GM12891 (cell line): ENCODE data around the gene ETDA.
"Not testable (repeated sequence)": the region's sequence is repeated elsewhere in the genome, so short reads cannot be mapped to it uniquely, and the experiment has no call there.

ENCODE experiments used
- PAX5 ChIP-seq: IDR thresholded peaks from 2 replicates; pipeline ENCODE4 v1.6.1; 2011; ENCODE audit warnings: low read length, moderate library complexity, mild to moderate bottlenecking; ENCODE audit not compliant: insufficient read depth, severe bottlenecking
- POLR2A ChIP-seq: IDR thresholded peaks from 2 replicates; pipeline ENCODE4 v1.6.1; 2011; ENCODE audit warnings: low read depth, low read length, control low read depth
- POLR2AphosphoS5 ChIP-seq: IDR thresholded peaks from 2 replicates; pipeline ENCODE4 v1.6.1; 2011; ENCODE audit warnings: low read depth, low read length, control low read depth
- POU2F2 ChIP-seq: IDR thresholded peaks from 2 replicates; pipeline ENCODE4 v1.6.1; 2011; ENCODE audit warnings: low read depth, mild to moderate bottlenecking, control low read depth, low read length, moderate library complexity
- SPI1 ChIP-seq: IDR thresholded peaks from 2 replicates; pipeline ENCODE4 v1.6.1; 2011; ENCODE audit warnings: low read depth, low read length, control low read depth
- TAF1 ChIP-seq: IDR thresholded peaks from 2 replicates; pipeline ENCODE4 v1.6.1; 2011; ENCODE audit warnings: low read depth, low read length, control low read depth

- not testable (repeated sequence) for TF ChIP-seq POLR2AphosphoS5, TAF1, SPI1, POLR2A, PAX5, POU2F2
Measured at GRCh38 chrX:135263376-135263775, 11.5 kb downstream of the ETDA start.
